MM.1S (cell line): ENCODE data around the gene MYO5C.

Experiments
- DNase-seq: peaks from one replicate; pipeline ENCODE4 v3.0.0-alpha.2; 2015
- H2AFZ ChIP-seq: fragments of 300-600 bp; sonication (generic); 2 replicates; pipeline ENCODE4 v1.6.0; 2016; ENCODE audit warnings: antibody characterized with exemption, low read length
- H3F3A ChIP-seq: fragments of 300-600 bp; sonication (generic); 2 replicates; pipeline ENCODE4 v1.6.1; 2016; ENCODE audit warnings: mild to moderate bottlenecking, antibody characterized with exemption, low read length, moderate library complexity, mixed read lengths; ENCODE audit not compliant: insufficient read depth
- H3K27ac ChIP-seq: fragments of 300-600 bp; sonication (generic); 2 replicates; pipeline ENCODE4 v1.5.1; 2016; ENCODE audit warnings: mild to moderate bottlenecking, low read length
- H3K27me3 ChIP-seq: fragments of 300-600 bp; sonication (generic); replicated peaks from 2 replicates; pipeline ENCODE4 v1.6.0; 2016; ENCODE audit warnings: low read length; ENCODE audit not compliant: insufficient read depth
- H3K36me3 ChIP-seq: fragments of 300-600 bp; sonication (generic); replicated peaks from 2 replicates; pipeline ENCODE4 v1.6.1; 2016; ENCODE audit warnings: mild to moderate bottlenecking, low read length, mixed read lengths; ENCODE audit not compliant: insufficient read depth
- H3K4me1 ChIP-seq: fragments of 300-600 bp; sonication (generic); 2 replicates; pipeline ENCODE4 v1.6.1; 2016; ENCODE audit warnings: low read length, mixed read lengths
- H3K4me2 ChIP-seq: fragments of 300-600 bp; sonication (generic); 2 replicates; pipeline ENCODE4 v1.6.0; 2016; ENCODE audit warnings: low read depth, low read length
- H3K4me3 ChIP-seq: fragments of 300-600 bp; sonication (generic); 2 replicates; pipeline ENCODE4 v1.5.1; 2016; ENCODE audit warnings: low read length, mixed read lengths
- H3K79me2 ChIP-seq: fragments of 300-600 bp; sonication (generic); 2 replicates; pipeline ENCODE4 v1.6.1; 2016; ENCODE audit warnings: mixed run types, low read length, mixed read lengths
- H3K9ac ChIP-seq: fragments of 300-600 bp; sonication (generic); 2 replicates; pipeline ENCODE4 v1.6.1; 2016; ENCODE audit warnings: low read length, mixed read lengths
- H3K9me2 ChIP-seq: fragments of 300-600 bp; sonication (generic); replicated peaks from 2 replicates; pipeline ENCODE4 v1.6.1; 2016; ENCODE audit warnings: mild to moderate bottlenecking, low read length, mixed read lengths; ENCODE audit not compliant: insufficient read depth
- H3K9me3 ChIP-seq: fragments of 300-600 bp; sonication (generic); replicated peaks from 2 replicates; pipeline ENCODE4 v1.6.1; 2016; ENCODE audit warnings: mild to moderate bottlenecking, low read length, mixed read lengths; ENCODE audit not compliant: insufficient read depth
- H4K20me1 ChIP-seq: fragments of 300-600 bp; sonication (generic); 2 replicates; pipeline ENCODE4 v1.6.1; 2016; ENCODE audit warnings: mild to moderate bottlenecking, low read length, moderate library complexity, mixed read lengths; ENCODE audit not compliant: insufficient read depth
- EZH2 ChIP-seq: fragments of 300-600 bp; sonication (generic); optimal IDR thresholded peaks from 2 replicates; pipeline ENCODE3; 2017; ENCODE audit warnings: low read depth, mild to moderate bottlenecking, antibody characterized with exemption, low read length, mixed read lengths
- EZH2phosphoT487 ChIP-seq: fragments of 300-600 bp; sonication (generic); IDR thresholded peaks from 2 replicates; pipeline ENCODE4 v1.6.1; 2018; ENCODE audit warnings: antibody characterized with exemption, low read length
- TF ChIP-seq, protein P1 (sequence below): fragments of 300-600 bp; sonication (generic); IDR thresholded peaks from 2 replicates; pipeline ENCODE4 v1.5.1; 2016; ENCODE audit warnings: antibody characterized with exemption, low read length, mixed read lengths

Gene MYO5C

DNA sequence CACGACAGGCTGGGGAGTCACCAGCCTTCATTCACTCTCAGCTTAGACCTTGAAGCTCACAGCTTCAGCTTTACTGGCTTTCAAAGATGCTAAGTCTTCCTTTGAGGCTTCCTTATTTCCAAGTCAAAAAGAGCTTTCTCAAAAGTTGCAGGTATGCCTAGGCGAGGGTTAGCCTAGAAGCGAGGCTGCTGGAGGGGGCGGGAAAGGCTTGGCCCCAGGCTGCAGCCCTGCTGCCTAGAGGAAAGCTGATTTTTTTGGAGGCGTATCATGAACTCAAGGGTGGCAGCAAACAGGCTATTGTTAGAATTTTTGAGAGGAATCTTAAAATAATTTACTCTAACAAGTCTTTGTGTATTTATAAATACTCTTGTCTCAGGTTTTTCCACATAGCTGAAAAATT lies 37.1 kb downstream of the MYO5C start:
- no peak for DNase-seq
- Histone ChIP-seq H3K79me2 (no peaks in the 10 kb centered on the region), H3K9me3 (no peaks in the 10 kb centered on the region), H3K4me1 (peaks cover 45% of the 10 kb centered on the region), H2AFZ (no peak overlapping the region), H3K9me2 (no peaks in the 10 kb centered on the region), H3F3A (peaks cover 28% of the 10 kb centered on the region), H3K27me3 (no peaks in the 10 kb centered on the region), H3K27ac (no peak overlapping the region), H3K9ac (no peak overlapping the region), H3K4me2 (no peak overlapping the region), H4K20me1 (no peaks in the 10 kb centered on the region), H3K36me3 (no peaks in the 10 kb centered on the region), H3K4me3 (no peak overlapping the region)
- no peak for TF ChIP-seq EZH2
- TF ChIP-seq, protein P1, sequence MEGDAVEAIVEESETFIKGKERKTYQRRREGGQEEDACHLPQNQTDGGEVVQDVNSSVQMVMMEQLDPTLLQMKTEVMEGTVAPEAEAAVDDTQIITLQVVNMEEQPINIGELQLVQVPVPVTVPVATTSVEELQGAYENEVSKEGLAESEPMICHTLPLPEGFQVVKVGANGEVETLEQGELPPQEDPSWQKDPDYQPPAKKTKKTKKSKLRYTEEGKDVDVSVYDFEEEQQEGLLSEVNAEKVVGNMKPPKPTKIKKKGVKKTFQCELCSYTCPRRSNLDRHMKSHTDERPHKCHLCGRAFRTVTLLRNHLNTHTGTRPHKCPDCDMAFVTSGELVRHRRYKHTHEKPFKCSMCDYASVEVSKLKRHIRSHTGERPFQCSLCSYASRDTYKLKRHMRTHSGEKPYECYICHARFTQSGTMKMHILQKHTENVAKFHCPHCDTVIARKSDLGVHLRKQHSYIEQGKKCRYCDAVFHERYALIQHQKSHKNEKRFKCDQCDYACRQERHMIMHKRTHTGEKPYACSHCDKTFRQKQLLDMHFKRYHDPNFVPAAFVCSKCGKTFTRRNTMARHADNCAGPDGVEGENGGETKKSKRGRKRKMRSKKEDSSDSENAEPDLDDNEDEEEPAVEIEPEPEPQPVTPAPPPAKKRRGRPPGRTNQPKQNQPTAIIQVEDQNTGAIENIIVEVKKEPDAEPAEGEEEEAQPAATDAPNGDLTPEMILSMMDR, result no peak
- no peak for TF ChIP-seq EZH2phosphoT487

DNA sequence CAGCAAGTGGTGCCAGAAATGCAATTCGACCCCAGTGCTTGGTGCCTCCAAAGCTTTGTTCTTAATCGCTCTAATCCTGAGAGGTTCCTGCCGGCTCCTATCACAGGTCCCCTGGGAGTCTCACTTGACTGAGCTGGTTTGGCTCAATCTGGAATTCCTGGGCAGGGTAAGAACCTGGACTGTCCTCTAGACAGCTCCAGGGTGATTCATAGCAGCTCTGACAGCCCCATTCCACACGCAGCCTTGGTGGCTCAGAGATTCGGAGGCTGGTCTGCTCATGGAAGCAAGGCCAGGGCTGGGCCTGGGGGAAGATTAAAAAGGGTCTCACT lies 37.9 kb downstream of the MYO5C start:
- Histone ChIP-seq H3K9me3 (no peaks in the 10 kb centered on the region), H4K20me1 (no peaks in the 10 kb centered on the region), H3K36me3 (no peaks in the 10 kb centered on the region), H3F3A (peaks cover 26% of the 10 kb centered on the region), H2AFZ (peak overlapping the region; percentile 39; the same call in 1 of the 2 replicates), H3K9me2 (no peaks in the 10 kb centered on the region), H3K27ac (peak overlapping the region; percentile 81; the same call in 1 of the 2 replicates), H3K27me3 (no peaks in the 10 kb centered on the region), H3K4me1 (peaks cover 37% of the 10 kb centered on the region), H3K79me2 (no peaks in the 10 kb centered on the region), H3K4me2 (no peak overlapping the region), H3K9ac (peak overlapping the region; percentile 51; the same call in 1 of the 2 replicates), H3K4me3 (no peak overlapping the region)
- DNase-seq, result no peak
- TF ChIP-seq, protein P1, result no peak
- TF ChIP-seq EZH2, result no peak
- TF ChIP-seq EZH2phosphoT487, result no peak

DNA sequence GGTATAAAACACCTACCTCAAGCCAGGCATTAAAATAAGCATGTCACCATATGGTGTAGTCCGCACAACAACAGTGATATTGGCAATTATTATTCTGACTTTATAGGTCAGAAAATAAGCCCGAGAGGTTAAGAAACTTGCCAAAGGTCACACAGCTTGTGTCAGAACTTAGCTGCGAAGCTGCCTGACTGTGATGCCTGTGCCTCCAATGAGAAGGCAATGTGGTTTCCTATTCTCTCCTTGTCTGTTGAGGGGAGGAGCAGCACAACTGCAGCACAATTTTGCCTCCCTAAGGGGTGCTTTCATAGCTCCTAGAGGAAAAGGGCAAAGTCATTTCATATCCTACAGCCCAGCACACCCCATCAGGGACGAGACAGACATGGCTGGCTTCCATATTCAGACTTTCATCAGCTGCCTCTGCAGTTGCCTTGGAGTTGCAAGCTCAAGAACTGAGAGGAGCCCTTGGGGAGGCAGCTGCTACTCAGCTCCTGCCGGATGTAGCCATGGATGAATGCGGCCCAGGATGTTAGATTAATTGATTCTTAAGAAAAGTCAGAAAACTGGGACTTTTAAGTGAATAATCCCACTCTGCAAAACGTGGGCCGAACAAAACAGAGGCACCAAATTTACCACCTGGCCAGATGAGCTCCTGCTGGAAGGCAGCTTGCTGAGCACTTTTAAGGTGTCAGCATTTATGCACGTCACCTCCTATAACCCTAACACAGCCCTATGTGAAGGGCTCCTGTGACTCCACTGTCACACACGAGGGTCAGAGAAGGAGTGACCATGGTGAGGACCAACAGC lies 38.5 kb downstream of the MYO5C start:
- Histone ChIP-seq H3K9me2 (no peaks in the 10 kb centered on the region), H3K4me2 (peak overlapping the region; percentile 40), H3K9ac (peak overlapping the region; percentile 51), H3K27ac (peak overlapping the region; percentile 81), H3K79me2 (no peaks in the 10 kb centered on the region), H3K36me3 (no peaks in the 10 kb centered on the region), H3F3A (peaks cover 20% of the 10 kb centered on the region), H3K4me3 (peak overlapping the region; percentile 14), H4K20me1 (no peaks in the 10 kb centered on the region), H3K4me1 (peaks cover 31% of the 10 kb centered on the region), H2AFZ (peak overlapping the region; percentile 39), H3K9me3 (no peaks in the 10 kb centered on the region), H3K27me3 (no peaks in the 10 kb centered on the region)
- peak; percentile 69 for DNase-seq
- TF ChIP-seq EZH2 (no peak), EZH2phosphoT487 (no peak)
- TF ChIP-seq, protein P1, result no peak
